GM18519 (cell line): Measurements from ENCODE around the gene CDH4.
"Not testable (repeated sequence)": the region's sequence is repeated elsewhere in the genome, so short reads cannot be mapped to it uniquely, and the experiment has no call there.

Experiments
- ATAC-seq: cut with Tn5 transposase; IDR thresholded peaks from one replicate; pipeline ENCODE4 v1.9.1; 2021; ENCODE audit warnings: mild to moderate bottlenecking, moderate library complexity; ENCODE audit not compliant: unreplicated experiment, low FRiP score

Gene CDH4

DNA sequence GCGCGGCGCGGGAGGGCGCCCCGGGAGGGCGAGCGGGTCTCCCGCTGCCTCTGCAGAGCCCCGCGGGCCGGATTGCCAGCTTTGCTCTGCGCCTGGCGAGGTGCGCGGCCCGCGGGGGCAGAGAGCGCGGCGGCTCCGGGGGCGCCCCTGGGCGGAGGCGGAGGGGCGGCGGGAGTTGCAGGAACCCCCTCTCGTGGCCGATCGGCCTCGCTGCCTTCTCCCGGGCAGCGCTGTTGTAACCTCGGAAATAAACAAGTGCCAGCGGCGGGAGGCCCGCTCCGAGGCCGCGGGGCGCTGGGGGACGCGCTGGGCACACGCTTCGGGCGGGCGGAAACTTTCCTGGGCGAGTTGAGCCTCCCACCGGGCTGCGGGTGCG lies 1.2 kb downstream of the CDH4 start:
- ATAC-seq: no peak

- no peak for ATAC-seq
Measured at GRCh38 chr20:61253640-61254511, 1.8 kb downstream of the CDH4 start.

- ATAC-seq: no peak
Measured at GRCh38 chr20:61254881-61255626, 3.0 kb downstream of the CDH4 start.

DNA sequence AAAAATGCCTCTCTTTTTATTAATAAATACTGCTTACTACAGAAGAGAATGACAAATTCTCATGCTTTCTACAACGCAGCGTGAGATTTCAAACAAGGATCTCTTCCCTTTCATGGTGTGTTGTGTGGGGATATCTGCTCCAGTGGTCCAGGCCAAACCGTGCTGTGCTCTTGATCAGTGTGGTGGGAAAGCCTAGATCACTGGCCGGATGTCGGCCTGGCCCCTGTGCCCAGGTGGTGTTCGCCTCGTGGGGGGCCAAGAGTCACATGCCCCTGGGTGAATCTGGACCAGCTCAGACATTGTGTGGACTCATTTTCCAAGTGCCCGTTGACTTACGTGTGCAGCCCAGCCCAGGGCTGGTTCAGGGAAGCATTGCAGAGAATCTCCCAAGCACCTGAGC lies 4.3 kb downstream of the CDH4 start:
- no peak for ATAC-seq

- ATAC-seq: no peak
Measured at GRCh38 chr20:61256824-61257223, 4.8 kb downstream of the CDH4 start.

DNA sequence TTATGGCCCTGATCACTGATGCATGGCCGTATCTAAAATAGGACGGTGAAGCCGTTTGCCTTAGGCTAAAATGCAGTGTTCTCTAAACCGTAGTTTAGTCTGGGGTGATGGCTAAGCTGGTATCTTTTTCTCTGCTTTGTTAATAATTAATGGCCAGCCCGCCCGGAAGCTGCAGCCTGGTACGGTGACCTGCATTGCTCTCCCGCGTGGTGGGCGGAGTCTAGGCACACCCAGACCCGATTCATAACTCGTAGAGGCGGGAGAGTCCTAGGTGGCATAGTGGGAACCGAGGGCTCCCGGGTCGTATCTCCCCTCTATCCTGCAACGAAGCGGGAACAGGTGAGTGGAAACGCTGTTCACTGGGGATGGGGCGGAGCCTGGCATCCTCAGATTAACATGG lies 5.5 kb downstream of the CDH4 start:
- ATAC-seq: no peak

- ATAC-seq: no peak
Measured at GRCh38 chr20:61259741-61260140, 7.7 kb downstream of the CDH4 start.

DNA sequence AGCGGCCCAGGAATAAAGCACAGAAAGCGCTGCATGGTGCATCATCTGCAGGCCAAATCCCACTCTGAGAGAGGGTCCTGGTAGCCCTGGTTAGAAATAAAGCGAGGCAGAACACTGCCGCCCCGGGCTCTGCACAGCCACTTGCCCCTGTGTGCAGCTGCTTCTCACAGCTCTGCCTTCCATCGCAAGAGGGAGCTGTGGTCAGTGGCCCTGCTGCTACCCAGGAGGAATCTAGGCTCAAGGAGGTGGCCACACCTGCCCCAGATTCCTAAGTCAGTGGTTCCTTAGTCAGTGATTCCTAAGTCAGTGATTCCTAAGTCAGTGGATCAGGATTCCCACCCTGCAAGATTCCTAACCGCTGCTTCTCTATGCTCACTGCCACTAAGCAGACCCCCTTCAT lies 8.8 kb downstream of the CDH4 start:
- no peak for ATAC-seq

DNA sequence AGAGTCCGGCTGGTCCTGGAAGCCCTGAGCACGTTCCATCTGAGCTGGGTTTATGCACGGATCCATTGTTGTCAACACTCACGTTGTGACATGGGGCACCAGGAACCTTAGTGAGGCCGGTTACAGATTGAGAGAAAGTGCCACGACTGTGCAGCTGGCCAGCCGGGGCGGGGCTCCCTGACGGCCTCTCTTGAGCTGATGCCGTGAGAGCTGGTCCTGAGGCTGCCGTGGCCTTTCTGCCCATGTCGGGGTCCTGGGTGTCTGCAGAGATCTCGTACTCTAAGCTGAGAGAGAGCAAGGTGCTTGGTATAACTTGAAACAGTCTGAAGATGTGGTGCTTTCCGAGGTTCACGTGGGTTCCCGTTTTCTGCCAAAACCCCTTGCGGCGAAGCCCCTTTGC lies 10.0 kb downstream of the CDH4 start:
- ATAC-seq: no peak

- no peak for ATAC-seq
Measured at GRCh38 chr20:61262514-61262913, 10.5 kb downstream of the CDH4 start.

GRCh38 chr20:61263084-61263695 lies 11.1 kb downstream of the CDH4 start:
- ATAC-seq: no peak

- ATAC-seq: no peak
Measured at GRCh38 chr20:61263938-61264337, 11.9 kb downstream of the CDH4 start.

DNA sequence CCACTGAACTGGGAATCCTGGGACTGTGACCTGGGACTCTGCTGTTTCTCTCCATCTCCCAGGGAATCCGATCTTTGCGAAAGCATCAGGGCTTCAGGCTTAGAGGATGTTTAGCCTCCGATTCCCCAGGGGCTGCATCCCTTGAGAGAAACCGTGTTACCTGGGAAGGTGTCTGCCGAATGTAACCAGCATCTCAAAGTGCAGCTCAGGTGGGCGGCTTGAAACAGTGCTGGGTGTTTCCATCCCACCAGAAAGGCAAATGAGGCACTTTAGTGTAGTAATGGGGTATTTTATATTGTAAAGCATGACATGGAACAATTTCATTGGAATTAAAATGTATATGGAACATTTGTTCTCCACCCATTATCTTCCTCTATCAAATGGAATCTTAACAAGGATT lies 15.2 kb downstream of the CDH4 start:
- no peak for ATAC-seq

DNA sequence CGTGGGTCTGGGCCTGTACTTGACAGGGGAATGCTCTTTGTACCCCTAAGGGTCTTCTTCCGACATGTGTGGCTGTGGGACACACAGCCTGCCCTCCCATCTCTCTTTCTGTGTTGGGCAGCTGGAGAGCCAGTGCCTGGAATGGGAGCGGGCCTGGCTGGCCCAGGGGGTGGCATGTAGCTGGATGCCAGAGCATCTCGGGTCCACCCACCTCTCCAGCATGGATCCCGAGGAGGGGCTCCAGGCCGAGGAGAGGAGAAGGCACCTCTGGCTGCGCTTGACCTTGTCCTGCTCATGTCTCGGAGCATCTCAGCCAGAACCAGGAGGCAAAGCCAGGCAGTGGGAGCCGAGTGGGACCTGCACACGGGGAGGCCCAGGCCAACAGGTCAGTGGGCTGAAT lies 16.0 kb downstream of the CDH4 start:
- ATAC-seq: no peak

DNA sequence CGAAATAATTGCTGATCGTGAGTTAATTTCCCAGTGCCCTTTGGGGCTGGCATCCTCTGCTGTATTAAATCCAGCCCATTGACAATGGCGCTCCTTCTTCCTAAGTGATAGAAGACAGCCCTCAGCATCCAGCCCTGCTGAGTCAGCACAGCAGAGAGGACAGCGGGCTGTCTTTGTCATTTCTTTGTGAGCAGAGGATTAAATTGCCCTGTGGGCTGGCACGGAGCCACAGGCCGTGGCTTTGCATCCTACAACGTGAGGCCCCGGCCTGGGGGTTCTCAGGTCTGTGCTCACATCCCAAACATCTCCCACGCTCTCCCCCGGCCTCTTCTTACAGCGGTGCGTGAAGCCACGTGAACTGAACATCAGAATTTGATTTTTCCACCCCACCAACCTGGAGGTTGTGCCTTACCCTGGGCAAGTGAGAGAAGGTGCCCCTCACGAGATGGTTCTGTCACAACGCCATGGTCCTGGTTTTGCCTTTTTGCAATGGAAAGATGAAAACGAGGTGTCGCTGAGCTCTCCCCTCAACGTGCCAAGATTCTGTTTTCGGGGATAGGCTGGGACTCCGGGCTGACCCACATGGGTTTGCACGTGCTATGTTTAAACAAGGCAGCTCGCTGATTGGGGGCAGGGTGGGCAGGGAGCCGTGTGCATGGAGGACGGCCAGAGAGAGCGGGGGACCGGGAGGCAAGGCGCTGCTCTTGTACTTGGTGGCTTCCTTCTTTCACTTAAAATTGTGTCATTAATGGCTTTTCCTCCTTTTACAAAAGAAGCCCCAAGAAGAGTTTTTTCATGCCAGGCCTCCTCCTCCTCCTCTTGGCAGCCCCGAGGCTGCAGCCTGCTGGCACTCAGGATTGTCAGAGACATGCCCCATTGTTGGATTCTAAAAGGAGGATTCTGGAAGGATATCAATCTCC lies 19.5 kb downstream of the CDH4 start:
- no peak for ATAC-seq

- not testable (repeated sequence) for ATAC-seq
Measured at GRCh38 chr20:61273024-61273423, 21.0 kb downstream of the CDH4 start.

- ATAC-seq: not testable (repeated sequence)
Measured at GRCh38 chr20:61273666-61274065, 21.6 kb downstream of the CDH4 start.

DNA sequence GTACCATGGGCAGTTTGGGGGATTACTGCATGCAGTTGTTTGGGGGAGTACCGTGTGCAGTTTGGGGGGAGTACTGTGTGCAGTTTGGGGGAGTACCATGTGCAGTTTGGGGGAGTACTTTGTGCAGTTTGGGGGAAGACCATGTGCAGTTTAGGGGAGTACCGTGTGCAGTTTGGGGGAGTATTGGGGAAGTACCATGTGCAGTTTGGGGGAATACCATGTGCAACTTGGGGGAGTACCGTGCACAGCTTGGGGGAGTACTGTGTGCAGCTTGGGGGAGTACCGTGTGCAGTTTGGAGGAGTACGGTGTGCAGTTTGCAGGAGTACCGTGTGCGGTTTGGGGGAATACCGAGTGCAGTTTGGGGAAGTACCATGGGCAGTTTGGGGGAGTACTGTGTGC lies 22.3 kb downstream of the CDH4 start:
- ATAC-seq: no peak

DNA sequence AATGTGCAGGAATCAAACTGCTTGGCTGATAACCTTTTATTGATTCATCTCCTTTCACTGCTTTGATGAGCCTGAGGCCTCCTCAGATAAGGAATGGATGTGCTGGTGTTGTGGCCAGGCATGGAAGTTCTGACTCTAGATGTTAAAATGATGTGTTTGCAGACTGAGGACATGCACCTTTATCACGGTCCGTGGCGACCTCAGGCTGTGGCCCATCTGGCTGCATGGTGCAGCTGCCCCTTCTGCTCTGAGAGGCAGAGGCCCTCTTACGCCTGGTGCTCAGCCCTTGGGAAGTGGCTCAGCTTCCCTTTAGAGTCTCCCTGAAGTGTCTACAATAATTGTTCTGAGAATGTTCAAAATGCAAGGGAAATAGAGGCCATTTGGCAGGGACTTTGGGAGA lies 26.2 kb downstream of the CDH4 start:
- ATAC-seq: no peak

DNA sequence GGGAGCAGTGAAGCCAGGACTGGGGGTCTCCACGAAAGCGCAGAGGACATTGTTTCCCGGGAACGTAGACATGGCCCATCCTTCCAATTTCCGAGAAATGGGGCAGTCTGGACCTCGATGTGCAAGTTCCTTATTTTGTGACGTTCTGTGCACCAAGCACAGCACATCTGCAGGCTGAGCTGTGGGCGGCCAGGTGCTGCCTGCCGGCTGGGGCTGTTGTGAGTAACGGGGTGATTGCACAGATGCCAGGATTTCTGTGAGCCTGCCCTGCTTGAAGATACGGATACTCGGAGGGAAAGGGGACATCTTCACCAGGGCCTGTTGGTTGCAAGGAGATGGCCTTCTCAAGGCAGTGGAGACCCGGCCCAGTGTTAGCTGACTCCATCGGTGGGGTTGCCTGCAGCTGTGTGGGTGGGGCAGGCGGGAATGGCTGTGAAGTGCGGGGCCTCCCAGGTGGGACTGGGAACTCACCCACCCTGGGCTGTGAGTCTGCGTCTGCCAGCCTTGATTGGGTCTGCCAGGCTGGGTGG lies 27.6 kb downstream of the CDH4 start:
- ATAC-seq: no peak
